Stomach (tissue), 4 donors: ENCODE data around the gene FPR1.

Source experiments
- CTCF ChIP-seq, 7 experiments: fragments of 450-650 bp in 4 of 7; fragments of 200-600 bp in 3 of 7; sonication (generic) in 3 of 7; IDR thresholded peaks; one replicate each; pipeline ENCODE4 v1.5.1; 2016 to 2019; ENCODE audit warnings: antibody characterized with exemption in 7 of 7, control low read depth in 2 of 7, mild to moderate bottlenecking in 1 of 7
- POLR2A ChIP-seq, 4 donors: fragments of 450-650 bp; IDR thresholded peaks; one replicate each; pipeline ENCODE4 v1.6.1; 2016; ENCODE audit warnings: antibody characterized with exemption in 4 of 4, control low read depth in 2 of 4, mild to moderate bottlenecking in 1 of 4, moderate library complexity in 1 of 4

- TF ChIP-seq CTCF (IDR thresholded peaks at IDR 0.05) (no peak), POLR2A (IDR thresholded peaks at IDR 0.05) (no peak)
Measured at GRCh38 chr19:51706885-51707284, 44.8 kb downstream of the FPR1 start.
